GM23338 (cell line): Measurements from ENCODE around the gene CNGA1. TPM values are rescaled to one million over a fixed set of nuclear protein-coding genes. Genes with fewer than 3 reads are reported as not detected.

Experiments used
- ATAC-seq: fragments of 200-7000 bp; cut with Tn5 transposase; 3 replicates; pipeline ENCODE4 v1.9.1; 2020
- DNase-seq: peaks from one replicate; pipeline ENCODE4 v3.0.0-alpha.2; 2015; ENCODE audit warnings: low spot score
- H2AFZ ChIP-seq: fragments of 200-600 bp; sonication (generic); 2 replicates; pipeline ENCODE4 v1.8.0; 2016; ENCODE audit warnings: antibody characterized with exemption, mild to moderate bottlenecking, moderate library complexity
- H3F3A ChIP-seq: fragments of 200-600 bp; sonication (generic); replicated peaks from 2 replicates; pipeline ENCODE4 v1.8.0; 2017; ENCODE audit warnings: antibody characterized with exemption, mixed run types, low read depth
- H3K27ac ChIP-seq: fragments of 200-600 bp; sonication (generic); 2 replicates; pipeline ENCODE4 v1.6.1; 2016; ENCODE audit warnings: low read depth
- H3K27me3 ChIP-seq: fragments of 200-600 bp; sonication (generic); 2 replicates; pipeline ENCODE4 v1.8.0; 2016; ENCODE audit warnings: mild to moderate bottlenecking, mixed run types, moderate library complexity; ENCODE audit not compliant: insufficient read depth
- H3K36me3 ChIP-seq: fragments of 200-600 bp; sonication (generic); 2 replicates; pipeline ENCODE4 v1.8.0; 2016; ENCODE audit warnings: mild to moderate bottlenecking; ENCODE audit not compliant: insufficient read depth
- H3K4me1 ChIP-seq: fragments of 200-600 bp; sonication (generic); 2 replicates; pipeline ENCODE4 v1.8.0; 2016; ENCODE audit warnings: mild to moderate bottlenecking, moderate library complexity; ENCODE audit not compliant: insufficient read depth
- H3K4me2 ChIP-seq: fragments of 200-600 bp; sonication (generic); 2 replicates; pipeline ENCODE4 v1.7.1; 2017; ENCODE audit warnings: mixed run types
- H3K4me3 ChIP-seq: fragments of 200-600 bp; sonication (generic); 2 replicates; pipeline ENCODE4 v1.6.1; 2016; ENCODE audit warnings: mixed run types
- H3K79me2 ChIP-seq: fragments of 200-600 bp; sonication (generic); replicated peaks from 2 replicates; pipeline ENCODE4 v1.8.0; 2017; ENCODE audit warnings: mild to moderate bottlenecking; ENCODE audit not compliant: insufficient read depth
- H3K9me2 ChIP-seq: fragments of 200-600 bp; sonication (generic); 2 replicates; pipeline ENCODE4 v1.8.0; 2017; ENCODE audit not compliant: insufficient read depth
- H4K20me1 ChIP-seq: fragments of 200-600 bp; sonication (generic); replicated peaks from 2 replicates; pipeline ENCODE4 v1.8.0; 2017; ENCODE audit warnings: mild to moderate bottlenecking; ENCODE audit not compliant: insufficient read depth
- H3K27ac Mint-ChIP-seq: 2 replicates; pipeline ENCODE4 v1.8.0; 2020; ENCODE audit warnings: inconsistent platforms, mild to moderate bottlenecking, moderate library complexity, mixed read lengths
- H3K27me3 Mint-ChIP-seq: 3 replicates; pipeline ENCODE4 v1.8.0; 2022; ENCODE audit warnings: low read depth, mild to moderate bottlenecking, moderate library complexity, mixed read lengths, inconsistent platforms; ENCODE audit not compliant: insufficient read depth, poor library complexity
- H3K36me3 Mint-ChIP-seq: 3 replicates; pipeline ENCODE4 v1.8.0; 2021; ENCODE audit warnings: low read depth, mild to moderate bottlenecking, inconsistent platforms, moderate library complexity, mixed read lengths
- H3K4me1 Mint-ChIP-seq: 3 replicates; pipeline ENCODE4 v1.8.0; 2020; ENCODE audit warnings: mild to moderate bottlenecking, inconsistent platforms, mixed read lengths
- H3K4me3 Mint-ChIP-seq: 3 replicates; pipeline ENCODE4 v1.8.0; 2021; ENCODE audit warnings: moderate library complexity, mild to moderate bottlenecking, inconsistent platforms, mixed read lengths
- H3K9me3 Mint-ChIP-seq: 3 replicates; pipeline ENCODE4 v1.8.0; 2020; ENCODE audit warnings: moderate library complexity, mild to moderate bottlenecking, inconsistent platforms, mixed read lengths
- CREB1 ChIP-seq: fragments of 250-450 bp; sonication (Bioruptor Pico); IDR thresholded peaks from 2 replicates; pipeline ENCODE4 v1.5.0; 2020; ENCODE audit warnings: low read depth, mild to moderate bottlenecking, moderate library complexity
- CTCF ChIP-seq, 2 experiments: fragments of 200-600 bp in 1 of 2; sonication (generic) in 1 of 2; conservative IDR thresholded peaks; 2 replicates each; pipeline versions ENCODE4 v1.5.1 to v1.6.1; 2016 to 2017; ENCODE audit warnings: antibody characterized with exemption in 2 of 2, low read depth in 2 of 2, mild to moderate bottlenecking in 2 of 2, moderate library complexity in 1 of 2
- EZH2 ChIP-seq: fragments of 200-600 bp; sonication (generic); IDR thresholded peaks from one replicate; pipeline ENCODE4 v1.8.0; 2017; ENCODE audit warnings: antibody characterized with exemption, mild to moderate bottlenecking, low read depth; ENCODE audit not compliant: unreplicated experiment
- EZH2phosphoT487 ChIP-seq: fragments of 200-600 bp; sonication (generic); IDR thresholded peaks from one replicate; pipeline ENCODE4 v1.8.1; 2018; ENCODE audit warnings: antibody characterized with exemption; ENCODE audit not compliant: unreplicated experiment
- JUNB ChIP-seq: IDR thresholded peaks from one replicate; pipeline ENCODE4 v1.6.1; 2016; ENCODE audit warnings: antibody characterized with exemption; ENCODE audit not compliant: unreplicated experiment
- NANOG ChIP-seq: IDR thresholded peaks from 2 replicates; pipeline ENCODE4 v1.6.1; 2016; ENCODE audit warnings: antibody characterized with exemption, borderline replicate concordance
- POLR2AphosphoS5 ChIP-seq: IDR thresholded peaks from 2 replicates; pipeline ENCODE4 v1.6.1; 2016; ENCODE audit warnings: antibody characterized with exemption, low read depth
- STAT1 ChIP-seq: IDR thresholded peaks from one replicate; pipeline ENCODE4 v1.6.1; 2016; ENCODE audit warnings: antibody characterized with exemption; ENCODE audit not compliant: unreplicated experiment
- ZNF114 ChIP-seq: fragments of 250-450 bp; sonication (Bioruptor Pico); IDR thresholded peaks from 2 replicates; pipeline ENCODE4 v1.5.0; 2020; ENCODE audit warnings: mild to moderate bottlenecking, moderate library complexity
- ZNF331 ChIP-seq: fragments of 250-450 bp; sonication (Bioruptor Pico); IDR thresholded peaks from 2 replicates; pipeline ENCODE4 v1.5.0; 2020; ENCODE audit warnings: low read depth, mild to moderate bottlenecking, moderate library complexity
- polyA plus RNA-seq: library from polyadenylated mRNA; unstranded; fragments of >200 nt; fragmentation: Nextera tagmentation; extraction: Ambion mirVana; gene quantifications from 2 replicates; pipeline ENCODE4 v1.2.1, GENCODE V29; 2016
- total RNA-seq: library from RNA; depleted of rRNA; stranded (reverse); fragments of >200 nt; shearing (Covaris generic); gene quantifications from 2 replicates; pipeline ENCODE4 v1.2.3, GENCODE V29; 2014
- TF ChIP-seq, protein P1 (sequence below): IDR thresholded peaks from one replicate; pipeline ENCODE4 v1.6.1; 2018; ENCODE audit warnings: antibody characterized with exemption; ENCODE audit not compliant: unreplicated experiment
- TF ChIP-seq, protein P2 (sequence below): IDR thresholded peaks from 2 replicates; pipeline ENCODE4 v1.6.1; 2016; ENCODE audit warnings: antibody characterized with exemption

The CNGA1 gene
- total and polyA plus RNA-seq, 2 experiments from 2014 or later = 3.3 to 4.9 TPM

DNA sequence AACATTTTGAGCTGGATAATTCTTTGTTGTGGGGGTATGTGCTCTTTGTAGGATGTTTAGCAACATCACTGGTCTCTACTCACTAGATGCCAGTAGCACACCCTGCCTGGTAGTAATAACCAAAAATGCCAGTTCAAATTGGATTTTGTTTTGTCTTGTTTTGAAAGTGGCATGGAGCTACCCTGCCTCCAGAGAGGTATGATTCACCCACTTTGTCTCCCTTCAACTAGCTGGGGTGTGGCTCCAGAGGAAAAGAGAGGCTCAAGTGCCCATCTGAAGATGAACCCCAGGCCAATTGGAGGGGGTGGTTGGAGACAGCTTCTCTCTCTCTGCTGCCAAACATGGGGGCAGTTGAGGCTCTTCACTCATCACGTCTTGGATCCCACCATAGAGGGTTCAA is 34.6 kb upstream of the CNGA1 start:
- Histone ChIP-seq H3F3A (no peaks in the 10 kb centered on the region), H3K79me2 (no peaks in the 10 kb centered on the region), H3K36me3 (no peaks in the 10 kb centered on the region; the same call in 1 of the 2 replicates), H3K4me3 (no peak overlapping the region), H3K4me1 (no peaks in the 10 kb centered on the region; the same call in 1 of the 2 replicates), H3K4me2 (no peak overlapping the region), H2AFZ (no peak overlapping the region), H4K20me1 (no peaks in the 10 kb centered on the region), H3K27ac (no peak overlapping the region), H3K9me2 (peaks cover 10% of the 10 kb centered on the region), H3K27me3 (no peaks in the 10 kb centered on the region)
- DNase-seq = no peak
- no peaks in the 10 kb centered on the region for H3K27me3 Mint-ChIP-seq
- H3K4me1 Mint-ChIP-seq = peaks cover 6% of the 10 kb centered on the region; the same call in 1 of the 3 replicates
- peaks cover 2% of the 10 kb centered on the region; the same call in 1 of the 3 replicates for H3K9me3 Mint-ChIP-seq
- no peaks in the 10 kb centered on the region; the same call in 2 of the 3 replicates for H3K36me3 Mint-ChIP-seq
- H3K27ac Mint-ChIP-seq = no peak overlapping the region
- ATAC-seq = no peak
- H3K4me3 Mint-ChIP-seq = no peak overlapping the region
- no peak for TF ChIP-seq JUNB
- TF ChIP-seq, protein P1, sequence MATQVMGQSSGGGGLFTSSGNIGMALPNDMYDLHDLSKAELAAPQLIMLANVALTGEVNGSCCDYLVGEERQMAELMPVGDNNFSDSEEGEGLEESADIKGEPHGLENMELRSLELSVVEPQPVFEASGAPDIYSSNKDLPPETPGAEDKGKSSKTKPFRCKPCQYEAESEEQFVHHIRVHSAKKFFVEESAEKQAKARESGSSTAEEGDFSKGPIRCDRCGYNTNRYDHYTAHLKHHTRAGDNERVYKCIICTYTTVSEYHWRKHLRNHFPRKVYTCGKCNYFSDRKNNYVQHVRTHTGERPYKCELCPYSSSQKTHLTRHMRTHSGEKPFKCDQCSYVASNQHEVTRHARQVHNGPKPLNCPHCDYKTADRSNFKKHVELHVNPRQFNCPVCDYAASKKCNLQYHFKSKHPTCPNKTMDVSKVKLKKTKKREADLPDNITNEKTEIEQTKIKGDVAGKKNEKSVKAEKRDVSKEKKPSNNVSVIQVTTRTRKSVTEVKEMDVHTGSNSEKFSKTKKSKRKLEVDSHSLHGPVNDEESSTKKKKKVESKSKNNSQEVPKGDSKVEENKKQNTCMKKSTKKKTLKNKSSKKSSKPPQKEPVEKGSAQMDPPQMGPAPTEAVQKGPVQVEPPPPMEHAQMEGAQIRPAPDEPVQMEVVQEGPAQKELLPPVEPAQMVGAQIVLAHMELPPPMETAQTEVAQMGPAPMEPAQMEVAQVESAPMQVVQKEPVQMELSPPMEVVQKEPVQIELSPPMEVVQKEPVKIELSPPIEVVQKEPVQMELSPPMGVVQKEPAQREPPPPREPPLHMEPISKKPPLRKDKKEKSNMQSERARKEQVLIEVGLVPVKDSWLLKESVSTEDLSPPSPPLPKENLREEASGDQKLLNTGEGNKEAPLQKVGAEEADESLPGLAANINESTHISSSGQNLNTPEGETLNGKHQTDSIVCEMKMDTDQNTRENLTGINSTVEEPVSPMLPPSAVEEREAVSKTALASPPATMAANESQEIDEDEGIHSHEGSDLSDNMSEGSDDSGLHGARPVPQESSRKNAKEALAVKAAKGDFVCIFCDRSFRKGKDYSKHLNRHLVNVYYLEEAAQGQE = no peak
- no peak for TF ChIP-seq EZH2phosphoT487
- no peak for TF ChIP-seq ZNF114 (CRISPR knock-in tag)
- TF ChIP-seq CREB1 = no peak
- TF ChIP-seq STAT1 = no peak
- no peak for TF ChIP-seq POLR2AphosphoS5
- TF ChIP-seq CTCF (conservative IDR thresholded peaks at IDR 0.05; ENCODE audit: low read depth in 2 of 2) = no peak
- no peak for TF ChIP-seq ZNF331
- no peak for TF ChIP-seq NANOG

GRCh38 chr4:48049483-48049882 is 33.0 kb upstream of the CNGA1 start:
- no peaks in the 10 kb centered on the region for H3K27me3 Mint-ChIP-seq
- Histone ChIP-seq H2AFZ (peak overlapping the region; percentile 78; the same call in 1 of the 2 replicates), H3K4me1 (no peaks in the 10 kb centered on the region; the same call in 1 of the 2 replicates), H3K27ac (no peak overlapping the region), H3K36me3 (no peaks in the 10 kb centered on the region; the same call in 1 of the 2 replicates), H3K4me3 (no peak overlapping the region), H3K9me2 (peaks cover 15% of the 10 kb centered on the region), H3F3A (no peaks in the 10 kb centered on the region), H4K20me1 (no peaks in the 10 kb centered on the region), H3K79me2 (no peaks in the 10 kb centered on the region), H3K4me2 (no peak overlapping the region), H3K27me3 (no peaks in the 10 kb centered on the region)
- no peak for ATAC-seq
- H3K4me3 Mint-ChIP-seq = no peak overlapping the region
- H3K36me3 Mint-ChIP-seq = no peaks in the 10 kb centered on the region; the same call in 2 of the 3 replicates
- H3K9me3 Mint-ChIP-seq = peaks cover 2% of the 10 kb centered on the region; the same call in 1 of the 3 replicates
- H3K4me1 Mint-ChIP-seq = peaks cover 6% of the 10 kb centered on the region; the same call in 1 of the 3 replicates
- no peak for DNase-seq
- H3K27ac Mint-ChIP-seq = no peak overlapping the region
- TF ChIP-seq, protein P2, sequence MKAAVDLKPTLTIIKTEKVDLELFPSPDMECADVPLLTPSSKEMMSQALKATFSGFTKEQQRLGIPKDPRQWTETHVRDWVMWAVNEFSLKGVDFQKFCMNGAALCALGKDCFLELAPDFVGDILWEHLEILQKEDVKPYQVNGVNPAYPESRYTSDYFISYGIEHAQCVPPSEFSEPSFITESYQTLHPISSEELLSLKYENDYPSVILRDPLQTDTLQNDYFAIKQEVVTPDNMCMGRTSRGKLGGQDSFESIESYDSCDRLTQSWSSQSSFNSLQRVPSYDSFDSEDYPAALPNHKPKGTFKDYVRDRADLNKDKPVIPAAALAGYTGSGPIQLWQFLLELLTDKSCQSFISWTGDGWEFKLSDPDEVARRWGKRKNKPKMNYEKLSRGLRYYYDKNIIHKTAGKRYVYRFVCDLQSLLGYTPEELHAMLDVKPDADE = no peak
- TF ChIP-seq STAT1 = no peak
- TF ChIP-seq EZH2 = no peak
